SJSA1 (cell line): ENCODE data around the gene TRIM75. TPM values are rescaled to one million over a fixed set of nuclear protein-coding genes. Genes with fewer than 3 reads are reported as not detected.
A peak's percentile ranks its signal among the peaks of the same experiment; 100 is the strongest.
"Not testable (repeated sequence)": the region's sequence is repeated elsewhere in the genome, so short reads cannot be mapped to it uniquely, and the experiment has no call there.

Source experiments
- DNase-seq, 2 experiments: peaks; one replicate each; pipeline ENCODE4 v3.0.0-alpha.2; 2015 to 2020; ENCODE audit warnings: low spot score in 2 of 2, low read depth in 1 of 2
- H3K27ac ChIP-seq: fragments of 250-450 bp; sonication (Bioruptor Pico); 2 replicates; pipeline ENCODE4 v1.5.1; 2020; ENCODE audit warnings: mild to moderate bottlenecking, moderate library complexity
- H3K27me3 ChIP-seq: fragments of 250-450 bp; sonication (Bioruptor Pico); replicated peaks from 2 replicates; pipeline ENCODE4 v1.5.1; 2020; ENCODE audit warnings: mild to moderate bottlenecking, moderate library complexity
- H3K36me3 ChIP-seq: fragments of 250-450 bp; sonication (Bioruptor Pico); 2 replicates; pipeline ENCODE4 v1.5.1; 2020; ENCODE audit warnings: mild to moderate bottlenecking
- H3K4me1 ChIP-seq: fragments of 250-450 bp; sonication (Bioruptor Pico); replicated peaks from 2 replicates; pipeline ENCODE4 v1.6.1; 2021; ENCODE audit warnings: mild to moderate bottlenecking
- H3K4me3 ChIP-seq: fragments of 250-450 bp; sonication (Bioruptor Pico); 2 replicates; pipeline ENCODE4 v1.5.1; 2020; ENCODE audit warnings: mild to moderate bottlenecking
- H3K9me3 ChIP-seq: fragments of 250-450 bp; sonication (Bioruptor Pico); replicated peaks from 2 replicates; pipeline ENCODE4 v1.5.1; 2020; ENCODE audit warnings: mild to moderate bottlenecking
- total RNA-seq: library from RNA; depleted of rRNA; stranded (reverse); fragments of >200 nt; shearing (Covaris generic); gene quantifications from 2 replicates; pipeline ENCODE4 v1.2.3, GENCODE V29; 2014; rRNA removed

The TRIM75 gene
- total RNA-seq: not detected in 2 replicates

GRCh38 chr4:165053645-165054044 lies at the start of gene TRIM75:
TRIM75 (plus strand) TSS chr4:165053866; CDS start chr4:165059148, 5,282 bp downstream.
- Histone ChIP-seq H3K27me3 (no peaks in the 10 kb centered on the region), H3K9me3 (no peaks in the 10 kb centered on the region), H3K4me1 (no peaks in the 10 kb centered on the region), H3K27ac (no peak within 1 kb of the TSS), H3K4me3 (no peak within 1 kb of the TSS), H3K36me3 (no peaks in the 10 kb centered on the region)
- DNase-seq: no peak

GRCh38 chr4:165005352-165005925 lies 48.2 kb upstream of the TRIM75 start:
- Histone ChIP-seq H3K4me1 (no peaks in the 10 kb centered on the region), H3K4me3 (no peak overlapping the region), H3K27me3 (peaks cover 4% of the 10 kb centered on the region; the same call in 1 of the 2 replicates), H3K36me3 (no peaks in the 10 kb centered on the region), H3K27ac (no peak overlapping the region), H3K9me3 (no peaks in the 10 kb centered on the region; the same call in 1 of the 2 replicates)
- DNase-seq: no peak

DNA sequence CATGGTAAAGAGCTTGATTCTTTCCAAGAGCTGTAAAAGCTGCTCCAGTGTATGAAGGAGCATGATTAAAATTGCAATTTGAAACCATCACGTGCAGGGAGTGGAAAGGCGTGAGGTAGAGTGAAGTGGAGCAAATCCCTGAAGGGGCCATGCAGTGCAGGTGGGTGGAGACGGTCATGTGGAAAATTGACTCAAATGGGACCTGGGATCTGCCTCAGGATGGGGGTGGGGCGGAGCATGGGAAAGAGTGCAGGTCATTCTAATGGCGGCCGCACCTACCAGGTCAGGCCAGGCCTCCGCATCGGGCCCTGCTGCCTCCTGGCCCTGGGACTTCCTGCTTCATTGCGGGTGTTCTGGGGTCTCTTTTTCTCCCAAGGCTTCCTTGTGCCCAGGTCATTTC lies 47.2 kb upstream of the TRIM75 start:
- H3K36me3 ChIP-seq: no peaks in the 10 kb centered on the region
- no peaks in the 10 kb centered on the region for H3K4me1 ChIP-seq
- no peak for DNase-seq
- H3K27me3 ChIP-seq: peaks cover 4% of the 10 kb centered on the region; the same call in 1 of the 2 replicates
- H3K4me3 ChIP-seq: no peak overlapping the region
- H3K27ac ChIP-seq: no peak overlapping the region
- no peaks in the 10 kb centered on the region; the same call in 1 of the 2 replicates for H3K9me3 ChIP-seq

- Histone ChIP-seq H3K36me3 (no peaks in the 10 kb centered on the region), H3K9me3 (no peaks in the 10 kb centered on the region; the same call in 1 of the 2 replicates), H3K4me3 (no peak overlapping the region), H3K27me3 (peaks cover 4% of the 10 kb centered on the region; the same call in 1 of the 2 replicates), H3K4me1 (no peaks in the 10 kb centered on the region), H3K27ac (no peak overlapping the region)
- DNase-seq: no peak
Measured at GRCh38 chr4:165006886-165007285, 46.8 kb upstream of the TRIM75 start.

GRCh38 chr4:165009493-165010227 lies 44.0 kb upstream of the TRIM75 start:
- DNase-seq: no peak

DNA sequence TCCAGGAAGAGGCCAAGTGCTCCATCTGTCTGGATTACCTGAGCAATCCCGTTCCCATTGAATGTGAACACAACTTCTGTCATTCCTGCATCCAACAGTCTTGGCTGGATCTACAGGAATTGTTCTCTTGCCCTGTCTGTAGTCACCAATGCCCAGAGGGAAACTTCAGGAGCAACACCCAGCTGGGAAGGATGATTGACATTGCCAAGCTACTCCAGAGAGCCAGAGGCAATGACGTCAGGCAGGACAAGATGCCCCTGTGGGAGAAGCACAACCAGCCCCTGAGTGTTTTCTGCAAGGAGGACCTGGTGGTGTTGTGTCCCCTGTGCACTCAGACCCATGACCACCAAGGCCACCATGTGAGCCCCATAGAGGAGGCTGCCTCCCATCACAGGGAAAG lies 43.2 kb upstream of the TRIM75 start:
- no peak overlapping the region for H3K4me3 ChIP-seq
- H3K27ac ChIP-seq: no peak overlapping the region
- no peaks in the 10 kb centered on the region for H3K36me3 ChIP-seq
- H3K27me3 ChIP-seq: peaks cover 4% of the 10 kb centered on the region; the same call in 1 of the 2 replicates
- no peaks in the 10 kb centered on the region for H3K9me3 ChIP-seq
- H3K4me1 ChIP-seq: no peaks in the 10 kb centered on the region
- no peak for DNase-seq

More at GRCh38 chr4:165009493-165010227, 44.0 kb upstream of the TRIM75 start:
- H3K36me3 ChIP-seq: no peaks in the 10 kb centered on the region
- H3K4me1 ChIP-seq: no peaks in the 10 kb centered on the region
- no peak overlapping the region for H3K4me3 ChIP-seq
- H3K27me3 ChIP-seq: peaks cover 4% of the 10 kb centered on the region; the same call in 1 of the 2 replicates
- H3K9me3 ChIP-seq: no peaks in the 10 kb centered on the region
- no peak overlapping the region for H3K27ac ChIP-seq

DNA sequence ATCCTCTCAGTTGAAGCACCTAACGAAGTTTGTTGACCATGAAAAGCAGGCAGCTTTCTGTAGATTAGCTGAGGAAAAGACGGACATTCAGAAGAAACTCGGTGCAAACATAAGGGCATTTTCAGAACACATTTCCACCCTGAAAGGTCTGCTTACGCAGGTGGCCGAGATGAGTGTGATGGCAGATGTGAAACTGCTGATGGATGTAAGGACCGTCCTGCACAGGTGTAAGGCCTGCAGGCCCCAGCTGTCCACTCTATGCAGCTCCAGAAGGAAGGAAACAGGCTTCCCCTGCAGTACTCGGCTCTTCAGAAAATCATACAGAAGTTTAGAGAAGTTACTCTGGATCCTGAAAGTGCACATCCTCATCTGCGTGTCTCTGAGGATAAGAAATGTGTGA lies 42.7 kb upstream of the TRIM75 start:
- H3K27me3 ChIP-seq: peaks cover 4% of the 10 kb centered on the region; the same call in 1 of the 2 replicates
- H3K9me3 ChIP-seq: no peaks in the 10 kb centered on the region
- no peak overlapping the region for H3K27ac ChIP-seq
- H3K4me1 ChIP-seq: no peaks in the 10 kb centered on the region
- no peak overlapping the region for H3K4me3 ChIP-seq
- no peak for DNase-seq
- no peaks in the 10 kb centered on the region for H3K36me3 ChIP-seq

DNA sequence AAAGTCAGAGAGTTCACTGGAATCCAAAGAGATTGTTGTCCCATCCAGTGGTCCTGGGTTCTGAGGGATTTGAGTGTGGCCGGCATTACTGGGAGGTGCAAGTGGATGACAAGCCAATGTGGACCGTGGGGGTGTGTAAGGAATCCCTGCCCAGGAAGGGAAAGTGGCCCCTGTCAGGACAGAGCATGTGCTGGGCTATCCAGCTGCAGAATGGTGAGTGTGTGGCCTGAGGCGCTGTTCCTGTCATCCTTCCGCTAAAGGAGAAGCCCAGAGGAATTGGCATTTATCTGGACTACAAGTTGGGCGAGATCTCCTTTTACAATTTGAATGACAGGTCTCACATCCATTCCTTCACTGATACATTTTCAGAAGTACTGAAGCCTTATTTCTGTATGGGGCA lies 42.3 kb upstream of the TRIM75 start:
- H3K4me1 ChIP-seq: no peaks in the 10 kb centered on the region
- no peak overlapping the region for H3K27ac ChIP-seq
- no peaks in the 10 kb centered on the region for H3K36me3 ChIP-seq
- no peak overlapping the region for H3K4me3 ChIP-seq
- H3K27me3 ChIP-seq: peaks cover 4% of the 10 kb centered on the region; the same call in 1 of the 2 replicates
- no peaks in the 10 kb centered on the region for H3K9me3 ChIP-seq
- no peak for DNase-seq

DNA sequence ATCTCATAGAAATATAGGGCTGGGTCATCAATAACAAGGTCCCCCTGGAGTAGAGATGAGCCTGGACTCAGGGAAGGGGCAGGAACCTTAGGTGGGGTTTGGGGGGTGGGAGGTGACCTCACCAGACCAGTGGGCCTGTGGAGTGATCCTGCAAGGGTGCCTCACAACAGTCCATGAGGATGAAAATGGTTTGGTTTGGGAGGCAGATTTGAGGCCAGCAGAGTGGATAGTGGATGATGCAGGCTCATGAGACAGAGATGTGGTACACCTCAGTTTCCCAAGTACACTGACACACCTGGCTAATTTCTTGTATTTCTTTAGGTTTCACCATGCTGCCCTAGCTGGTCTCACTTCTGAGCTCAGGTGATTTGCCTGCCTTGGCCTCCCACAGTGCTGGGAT lies 40.0 kb upstream of the TRIM75 start:
- Histone ChIP-seq H3K36me3 (no peaks in the 10 kb centered on the region), H3K9me3 (no peaks in the 10 kb centered on the region), H3K4me1 (no peaks in the 10 kb centered on the region), H3K27me3 (peaks cover 4% of the 10 kb centered on the region; the same call in 1 of the 2 replicates), H3K27ac (no peak overlapping the region), H3K4me3 (no peak overlapping the region)
- DNase-seq: no peak

GRCh38 chr4:165016971-165017370 lies 36.7 kb upstream of the TRIM75 start:
- Histone ChIP-seq H3K9me3 (no peaks in the 10 kb centered on the region), H3K4me1 (no peaks in the 10 kb centered on the region), H3K4me3 (no peak overlapping the region), H3K36me3 (no peaks in the 10 kb centered on the region), H3K27me3 (no peaks in the 10 kb centered on the region), H3K27ac (no peak overlapping the region)
- DNase-seq: peak in 1 of 2 experiments; percentile 7

DNA sequence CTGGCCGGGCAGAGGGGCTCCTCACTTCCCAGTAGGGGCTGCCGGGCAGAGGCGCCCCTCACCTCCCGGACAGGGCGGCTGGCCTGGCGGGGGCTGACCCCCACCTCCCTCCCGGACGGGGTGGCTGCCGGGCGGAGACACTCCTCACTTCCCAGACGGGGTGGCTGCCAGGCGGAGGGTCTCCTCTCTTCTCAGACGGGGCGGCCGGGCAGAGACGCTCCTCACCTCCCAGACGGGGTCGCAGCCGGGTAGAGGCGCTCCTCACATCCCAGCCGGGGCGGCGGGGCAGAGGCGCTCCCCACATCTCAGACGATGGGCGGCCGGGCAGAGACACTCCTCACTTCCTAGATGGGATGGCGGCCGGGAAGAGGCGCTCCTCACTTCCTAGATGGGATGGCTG lies 33.7 kb upstream of the TRIM75 start:
- H3K4me3 ChIP-seq, H3K36me3 ChIP-seq, H3K4me1 ChIP-seq, H3K27me3 ChIP-seq, H3K27ac ChIP-seq, H3K9me3 ChIP-seq, DNase-seq: not testable (repeated sequence)

DNA sequence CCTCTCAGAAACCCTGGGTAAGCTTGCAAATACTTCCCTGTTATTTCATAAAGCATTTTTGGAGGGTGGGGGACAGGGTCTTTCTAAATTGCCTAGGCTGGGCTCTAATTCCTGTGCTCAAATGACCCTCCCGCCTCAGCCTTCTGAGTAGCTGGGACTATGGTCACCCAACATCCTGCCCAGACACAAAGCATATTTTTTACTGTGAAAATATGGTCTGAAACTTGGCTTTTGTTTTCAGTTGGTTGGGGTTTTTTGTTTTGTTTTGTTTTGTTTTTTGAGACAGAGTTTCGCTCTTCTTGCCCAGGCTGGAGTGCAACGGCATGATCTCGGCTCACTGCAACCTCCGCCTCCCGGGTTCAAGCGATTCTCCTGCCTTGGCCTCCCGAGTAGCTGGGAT lies 27.9 kb upstream of the TRIM75 start:
- not testable (repeated sequence) for H3K27me3 ChIP-seq, H3K4me1 ChIP-seq, H3K27ac ChIP-seq, H3K9me3 ChIP-seq, H3K4me3 ChIP-seq, DNase-seq, H3K36me3 ChIP-seq

DNA sequence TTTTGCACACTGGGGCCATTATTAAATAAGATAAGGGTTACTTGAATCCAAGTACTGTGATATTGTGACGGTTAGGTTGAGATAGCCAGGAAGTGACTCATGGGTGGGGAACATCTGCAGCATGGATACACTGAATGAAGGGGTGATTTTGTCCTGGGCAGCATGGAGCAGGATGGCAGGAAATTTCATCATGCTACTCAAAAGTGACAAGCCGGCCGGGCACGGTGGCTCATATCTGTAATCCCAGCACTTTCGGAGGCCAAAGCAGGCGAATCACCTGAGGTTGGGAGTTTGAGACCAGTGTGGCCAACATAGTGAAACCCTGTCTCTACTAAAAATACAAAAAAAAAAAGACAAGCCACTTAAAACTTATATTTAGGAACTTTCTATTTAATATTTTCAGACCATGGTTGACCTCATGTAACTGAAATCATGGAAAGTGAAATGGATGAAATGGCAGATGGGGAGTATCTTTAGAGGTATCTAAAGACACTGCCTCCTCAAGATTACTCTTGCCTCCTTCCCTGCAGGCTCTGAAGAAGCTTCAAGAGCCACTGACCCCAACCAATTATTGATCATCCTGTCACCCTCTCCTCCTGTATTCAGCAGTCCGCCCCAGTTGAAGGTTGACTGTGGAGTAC lies 25.8 kb upstream of the TRIM75 start:
- no peak for DNase-seq

More for the DNA sequence above, 25.8 kb upstream of the TRIM75 start:
- no peaks in the 10 kb centered on the region for H3K36me3 ChIP-seq
- no peak overlapping the region for H3K27ac ChIP-seq
- no peaks in the 10 kb centered on the region for H3K4me1 ChIP-seq
- no peak overlapping the region for H3K4me3 ChIP-seq
- no peaks in the 10 kb centered on the region for H3K9me3 ChIP-seq
- H3K27me3 ChIP-seq: no peaks in the 10 kb centered on the region
